ENCODE data around the gene EMP2.
"Not testable (repeated sequence)": the region's sequence is repeated elsewhere in the genome, so short reads cannot be mapped to it uniquely, and the experiment has no call there.

The EMP2 gene

DNA sequence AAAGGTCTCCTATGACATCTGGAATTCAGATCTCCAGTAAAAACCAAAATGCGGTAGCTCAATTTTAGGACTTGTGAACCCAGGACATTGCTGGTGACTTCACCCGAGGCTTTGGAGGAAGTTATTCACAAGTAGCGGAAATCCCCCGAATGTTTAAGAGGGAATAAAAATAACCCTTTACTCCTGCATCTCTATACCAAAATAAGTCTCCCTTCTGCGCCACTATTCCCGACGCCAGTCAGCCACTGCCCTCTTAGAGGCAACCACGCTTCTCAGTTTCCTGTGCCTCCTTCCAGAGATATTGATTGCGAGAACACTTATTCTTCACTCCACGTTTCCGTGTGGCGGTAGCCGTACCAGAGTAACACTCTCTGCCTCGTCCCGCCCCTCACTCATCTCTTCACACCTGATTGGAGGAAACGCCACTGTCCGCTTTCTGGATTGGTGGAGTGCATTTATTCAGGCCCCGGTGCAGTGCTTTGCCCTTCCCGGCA is 27.4 kb downstream of the EMP2 start:
- in situ Hi-C loops (cut with MboI; ENCODE audit: low sequenced_read_pairs), result no loop called here

DNA sequence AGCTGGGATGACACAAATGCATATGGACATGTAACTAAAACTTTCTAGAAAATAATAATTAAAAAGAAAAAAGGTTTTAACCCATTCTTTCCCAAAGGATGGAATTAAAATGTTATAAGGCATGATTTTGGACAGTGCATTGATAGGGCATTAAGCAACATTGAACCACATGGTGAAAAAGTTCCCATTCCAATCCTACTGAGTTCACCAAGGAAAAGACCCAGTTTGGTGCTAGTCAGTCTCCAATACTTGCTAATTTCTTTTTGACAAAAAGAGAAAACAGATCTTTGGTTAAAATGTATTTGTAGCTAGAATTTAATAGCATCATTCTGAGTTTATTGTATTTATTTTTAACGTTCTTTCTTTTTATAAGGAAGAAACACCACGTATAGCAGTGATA is 28.1 kb downstream of the EMP2 start:
- in situ Hi-C loops (cut with MboI; ENCODE audit: low sequenced_read_pairs), result no loop called here

DNA sequence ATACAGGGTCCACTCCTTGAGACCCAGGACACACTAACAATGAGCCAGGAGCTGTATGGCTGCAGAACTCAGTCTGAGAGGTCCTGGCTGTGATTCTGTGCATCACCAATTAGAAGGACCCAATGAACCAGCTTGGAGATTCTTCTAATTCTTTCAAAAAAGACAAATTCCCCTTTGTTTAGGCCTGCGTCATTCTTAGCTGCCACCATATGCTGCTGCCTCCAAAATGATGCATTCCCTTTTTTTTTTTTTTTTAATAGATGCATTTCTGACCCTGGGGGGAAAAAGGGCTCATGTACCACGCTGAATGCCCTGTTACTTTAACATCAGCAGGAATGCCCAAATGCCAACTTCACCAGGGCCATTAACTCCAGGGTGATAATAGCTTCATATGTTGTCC is 28.5 kb downstream of the EMP2 start:
- in situ Hi-C loops (cut with MboI; ENCODE audit: low sequenced_read_pairs), result no loop called here

DNA sequence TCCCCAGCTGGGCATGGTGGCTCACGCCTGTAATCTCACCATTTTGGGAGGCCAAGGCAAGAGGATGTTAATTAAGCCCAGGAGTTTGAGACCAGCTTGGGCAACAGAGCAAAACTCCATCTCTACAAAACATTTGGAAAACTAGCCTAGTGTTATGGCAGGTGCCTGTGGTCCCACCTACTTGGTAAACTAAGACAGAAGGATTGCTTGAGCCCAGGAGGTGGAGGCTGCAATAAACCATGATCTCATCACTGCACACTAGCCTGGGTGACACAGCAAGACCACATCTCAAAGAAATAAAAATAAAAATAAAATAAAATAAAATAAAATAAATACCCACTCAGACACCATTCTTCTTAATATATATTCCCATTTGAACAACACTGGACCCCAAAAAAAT is 32.0 kb downstream of the EMP2 start:
- in situ Hi-C loops (cut with MboI; ENCODE audit: low sequenced_read_pairs), result no loop called here

DNA sequence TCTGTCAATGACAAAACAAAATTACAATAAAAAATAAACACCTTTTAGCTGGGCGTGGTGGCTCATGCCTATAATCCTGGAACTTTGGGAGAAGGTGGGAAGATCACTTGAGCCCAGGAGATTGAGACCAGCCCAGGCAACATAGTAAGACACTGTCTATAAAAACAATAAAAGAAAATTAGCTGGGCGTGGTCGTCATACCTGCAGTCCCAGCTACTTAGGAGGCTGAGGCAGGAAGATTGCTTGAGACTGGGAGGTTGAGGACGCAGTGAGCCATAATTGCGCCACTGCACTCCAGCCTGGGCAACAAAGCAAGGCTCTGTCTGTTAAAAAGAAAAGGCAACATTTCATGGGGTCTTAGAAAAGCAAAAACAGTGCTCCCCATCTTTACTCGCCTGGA is 32.7 kb downstream of the EMP2 start:
- in situ Hi-C loops (cut with MboI; ENCODE audit: low sequenced_read_pairs), result no loop called here

DNA sequence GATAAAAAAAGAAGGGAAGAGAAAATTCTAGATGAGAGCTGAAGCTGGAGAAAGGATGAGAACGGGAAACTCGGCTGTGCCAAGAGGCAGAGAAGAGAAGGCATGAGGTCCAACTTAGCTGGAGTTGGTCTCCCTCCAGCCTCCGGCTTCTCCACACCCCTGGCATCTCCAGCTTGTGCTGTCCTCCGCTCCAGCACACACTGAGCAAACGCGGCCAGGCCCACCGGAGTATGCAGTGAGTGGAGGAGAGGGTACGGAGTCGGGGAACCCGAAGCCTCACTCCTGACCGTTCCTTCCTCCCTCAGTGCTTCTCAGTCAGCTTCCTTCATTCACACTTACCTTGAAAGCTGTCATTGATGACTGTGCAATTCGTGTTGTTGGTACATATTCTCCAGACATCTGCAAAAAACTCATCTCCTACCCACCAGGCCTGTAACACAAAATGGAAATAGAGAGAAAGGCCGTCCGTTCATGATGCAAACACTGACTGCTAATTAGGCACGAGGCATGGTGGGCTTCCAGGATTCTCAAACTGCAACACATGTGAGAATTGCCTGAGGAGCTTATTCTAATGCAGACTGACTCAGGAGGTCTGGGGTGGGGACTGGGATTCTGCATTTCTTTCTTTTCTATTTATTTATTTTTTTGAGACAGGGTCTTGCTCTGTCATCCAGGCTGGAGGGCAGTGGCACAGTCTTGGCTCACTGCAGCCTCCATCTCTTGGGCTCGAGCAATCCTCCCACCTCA is 37.0 kb downstream of the EMP2 start:
- in situ Hi-C loops (cut with MboI; ENCODE audit: low sequenced_read_pairs), result no loop called here

DNA sequence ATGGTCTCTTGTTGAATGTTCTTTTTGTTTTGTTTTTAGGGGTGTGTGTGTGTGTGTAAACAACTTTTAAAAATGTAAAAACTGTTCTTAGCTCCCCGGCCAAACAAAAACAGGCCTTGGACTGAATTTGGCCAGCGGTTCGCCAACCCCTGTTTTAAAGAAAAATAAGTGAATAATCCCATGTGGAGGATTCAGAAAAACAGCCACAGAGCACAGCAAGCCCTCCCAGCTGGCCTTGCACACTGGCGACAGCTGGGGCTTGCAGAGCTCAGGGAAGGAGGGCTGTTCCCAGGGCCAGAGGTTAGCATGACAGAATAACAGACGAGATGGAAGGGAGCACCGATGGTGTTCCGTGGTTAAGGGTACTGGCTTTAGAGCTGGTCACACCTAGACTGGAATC is 39.0 kb downstream of the EMP2 start:
- in situ Hi-C loops (cut with MboI; ENCODE audit: low sequenced_read_pairs), result no loop called here

DNA sequence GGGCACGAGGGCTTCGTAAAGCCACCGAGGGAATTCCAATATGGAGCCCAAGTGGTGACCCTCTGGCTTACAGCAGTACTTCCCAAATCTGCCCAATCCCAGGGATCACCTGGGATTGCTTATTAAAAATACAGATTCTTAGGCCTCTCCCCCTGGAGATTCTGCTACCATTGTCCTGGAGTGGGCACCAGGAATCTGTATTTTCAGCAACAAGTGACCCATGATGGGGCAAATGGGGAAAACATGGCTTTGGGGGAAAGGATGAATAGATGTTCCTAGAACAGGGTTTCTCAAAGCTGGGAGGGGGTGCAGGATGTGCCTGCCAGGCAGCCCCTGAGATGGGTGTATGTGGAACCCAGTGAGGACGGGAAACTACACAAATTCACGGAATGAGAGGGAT is 40.6 kb downstream of the EMP2 start:
- in situ Hi-C loops (cut with MboI; ENCODE audit: low sequenced_read_pairs), result no loop called here

DNA sequence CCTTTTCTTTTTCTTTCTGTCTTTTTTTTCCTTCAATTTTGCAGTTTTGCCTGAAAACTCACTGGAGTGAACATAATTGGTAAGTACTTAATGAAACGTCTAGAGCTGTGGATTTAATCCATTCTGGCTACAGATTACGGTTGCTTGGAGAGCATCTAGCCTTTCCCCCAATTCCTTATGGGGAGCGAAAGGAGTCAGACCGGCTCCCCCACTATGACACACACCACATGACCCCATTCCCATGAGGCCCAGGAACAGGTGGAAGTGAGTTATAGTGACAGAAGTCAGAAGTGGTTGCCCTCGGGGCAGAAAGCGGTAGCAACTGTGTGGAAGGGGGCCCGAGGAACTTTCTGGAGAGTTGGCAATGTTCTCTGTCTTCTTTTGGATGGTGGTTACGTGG is 41.2 kb downstream of the EMP2 start:
- in situ Hi-C loops (cut with MboI; ENCODE audit: low sequenced_read_pairs), result no loop called here

DNA sequence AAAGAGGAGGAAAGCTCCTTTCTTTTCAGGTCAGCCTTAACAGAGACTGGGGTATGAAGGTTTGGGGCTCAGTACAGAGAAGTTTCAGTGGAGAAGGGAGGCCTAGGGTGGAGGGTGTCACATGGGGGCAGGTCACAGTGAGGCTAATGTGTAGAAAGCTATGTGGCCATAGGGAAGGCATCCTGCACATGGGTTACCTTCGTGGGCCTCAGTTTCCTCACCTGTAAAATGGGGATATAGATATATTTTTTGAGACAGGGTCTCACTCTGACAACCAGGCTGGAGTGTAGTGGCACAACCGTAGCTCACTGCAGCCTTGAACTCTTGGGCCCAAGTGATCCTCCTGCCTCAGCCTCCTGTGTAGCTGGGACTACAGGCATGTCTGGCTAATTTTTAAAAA is 41.8 kb downstream of the EMP2 start:
- in situ Hi-C loops (cut with MboI; ENCODE audit: low sequenced_read_pairs), result no loop called here

DNA sequence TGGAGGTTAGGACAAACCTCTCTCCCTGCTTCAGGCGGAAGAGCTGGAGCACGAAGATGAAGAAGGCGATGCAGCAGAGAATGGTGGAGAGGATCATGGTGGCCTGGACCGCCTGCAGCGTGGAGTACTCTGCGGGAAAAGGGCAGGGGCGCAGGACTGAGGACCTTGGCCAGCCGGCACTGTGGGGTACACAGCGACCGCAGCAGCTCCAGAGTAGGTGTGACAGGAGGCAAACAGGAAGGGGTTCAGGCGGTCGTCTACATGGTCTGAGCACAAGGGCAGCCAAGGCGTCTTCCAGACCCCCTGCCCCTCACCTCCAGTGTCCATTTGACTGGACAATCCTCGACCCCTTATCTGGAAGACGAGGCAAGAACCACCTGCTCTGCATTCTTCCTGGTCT is 42.5 kb downstream of the EMP2 start:
- in situ Hi-C loops (cut with MboI; ENCODE audit: low sequenced_read_pairs), result no loop called here

DNA sequence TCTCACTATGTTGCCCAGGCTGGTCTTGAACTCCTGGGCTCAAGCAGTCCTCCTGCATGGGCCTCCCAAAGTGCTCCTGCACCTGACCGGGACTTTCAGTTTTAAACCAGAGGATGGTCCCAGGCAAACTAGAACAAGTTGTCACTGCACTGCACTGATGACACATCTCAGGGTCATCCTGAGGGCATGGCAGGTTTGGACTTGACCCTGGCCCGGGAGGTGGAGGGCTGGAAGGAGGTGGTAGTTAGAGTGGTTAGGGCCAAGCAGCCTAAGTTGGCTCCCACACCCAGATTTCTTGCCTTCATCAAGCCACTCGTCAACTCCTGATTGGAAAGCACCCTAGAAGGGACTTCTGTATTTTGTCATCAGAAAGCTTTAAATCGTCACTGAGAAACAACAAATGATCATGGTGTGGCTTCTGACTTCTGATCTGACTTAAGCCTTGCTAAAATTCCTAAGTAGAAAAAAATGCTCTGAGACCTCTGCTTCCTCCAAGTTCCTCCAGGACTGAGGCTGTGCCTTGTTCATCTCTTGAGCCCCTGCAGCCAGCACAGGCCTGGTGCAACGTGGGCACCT is 43.5 kb downstream of the EMP2 start:
- in situ Hi-C loops (cut with MboI; ENCODE audit: low sequenced_read_pairs), result no loop called here

DNA sequence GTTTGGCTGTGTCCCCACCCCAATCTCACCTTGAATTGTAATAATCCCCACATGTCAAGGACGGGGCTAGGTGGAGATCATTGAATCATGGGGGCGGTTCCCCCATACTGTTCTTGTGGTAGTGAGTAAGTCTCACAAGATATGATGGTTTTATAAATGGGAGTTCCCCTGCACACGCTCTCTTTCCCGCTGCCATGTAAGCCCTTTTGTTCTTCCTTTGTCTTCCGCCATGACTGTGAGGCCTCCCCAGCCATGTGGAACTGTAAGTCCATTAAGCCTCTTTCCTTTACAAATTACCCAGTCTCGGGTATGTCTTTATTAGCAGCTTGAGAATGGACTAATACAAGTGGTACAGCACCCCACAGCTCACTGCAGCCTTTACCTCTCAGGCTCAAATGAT is 44.1 kb downstream of the EMP2 start:
- in situ Hi-C loops (cut with MboI; ENCODE audit: low sequenced_read_pairs), result not testable (repeated sequence)

DNA sequence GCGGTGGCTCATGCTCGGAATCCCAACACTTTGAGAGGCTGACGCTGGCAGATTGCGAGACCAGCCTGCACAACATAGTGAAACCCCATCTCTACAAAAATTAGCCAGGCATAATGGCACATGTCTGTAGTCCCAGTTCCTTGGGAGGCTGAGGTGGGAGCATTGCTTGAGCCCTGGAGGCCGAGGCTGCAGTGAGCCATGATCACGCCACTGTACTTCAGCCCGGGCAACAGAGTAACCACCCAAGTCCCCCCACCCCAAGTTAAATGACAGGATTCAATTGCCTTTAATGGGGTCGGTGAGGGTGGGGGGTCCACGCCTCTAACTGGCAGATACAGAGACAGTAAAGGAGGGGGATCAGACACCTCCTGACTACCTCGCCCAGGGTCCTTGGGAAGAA is 44.9 kb downstream of the EMP2 start:
- in situ Hi-C loops (cut with MboI; ENCODE audit: low sequenced_read_pairs), result no loop called here

DNA sequence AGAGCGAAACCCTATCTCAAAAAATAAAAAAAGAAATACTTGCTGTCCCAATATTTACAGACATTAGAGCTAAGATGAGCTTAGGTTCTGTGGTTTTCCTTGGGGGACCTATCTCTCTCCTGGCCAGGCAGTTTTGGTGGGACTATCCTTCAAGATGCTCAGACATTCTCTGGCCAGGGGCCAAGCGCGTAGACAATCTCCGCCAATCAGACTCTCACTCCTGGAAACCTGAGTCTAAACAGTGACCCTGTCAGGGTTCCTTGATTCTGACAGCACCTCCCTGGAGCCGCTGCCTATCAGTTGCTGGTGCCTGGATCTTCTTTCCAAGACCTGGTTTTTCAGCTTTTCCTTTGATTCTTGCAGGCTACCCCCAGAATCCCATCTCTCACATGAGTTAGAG is 45.6 kb downstream of the EMP2 start:
- in situ Hi-C loops (cut with MboI; ENCODE audit: low sequenced_read_pairs), result no loop called here

DNA sequence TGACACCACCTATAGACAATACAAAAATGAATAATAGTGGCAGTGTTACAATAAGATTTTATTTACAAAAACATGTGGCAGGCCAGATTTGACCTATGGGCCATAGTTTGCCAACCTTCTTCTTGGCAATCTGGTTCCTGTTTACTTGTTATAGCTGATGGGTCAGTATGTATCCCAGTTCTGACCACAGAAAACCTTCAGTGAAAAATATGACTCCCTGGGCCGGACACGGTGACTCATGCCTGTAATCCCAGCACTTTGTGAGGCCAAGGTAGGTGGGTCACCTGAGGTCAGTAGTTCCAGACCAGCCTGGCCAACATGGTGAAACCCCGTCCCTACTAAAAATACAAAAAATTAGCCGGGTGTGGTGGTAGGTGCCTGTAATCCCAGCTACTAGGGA is 46.8 kb downstream of the EMP2 start:
- in situ Hi-C loops (cut with MboI; ENCODE audit: low sequenced_read_pairs), result not testable (repeated sequence)

DNA sequence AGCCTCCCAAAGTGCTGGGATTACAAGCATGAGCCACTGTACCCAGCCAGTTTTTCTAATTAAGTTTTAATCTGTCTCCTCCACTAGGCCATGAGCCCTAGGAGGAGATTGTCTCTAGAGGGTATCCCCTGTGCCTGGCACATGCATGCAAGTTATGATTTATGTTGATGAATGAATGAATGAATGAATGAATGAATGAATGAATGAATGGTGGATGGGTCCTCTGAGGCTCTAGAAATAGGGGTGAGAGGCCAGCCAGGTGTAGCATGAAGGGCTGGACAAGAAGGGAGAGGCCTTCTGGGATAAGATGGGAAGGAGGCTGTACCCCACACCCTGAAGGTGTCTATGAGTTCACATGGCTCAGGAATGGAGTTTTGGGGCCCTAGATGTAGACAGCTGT is 48.8 kb downstream of the EMP2 start:
- in situ Hi-C loops (cut with MboI; ENCODE audit: low sequenced_read_pairs), result no loop called here

DNA sequence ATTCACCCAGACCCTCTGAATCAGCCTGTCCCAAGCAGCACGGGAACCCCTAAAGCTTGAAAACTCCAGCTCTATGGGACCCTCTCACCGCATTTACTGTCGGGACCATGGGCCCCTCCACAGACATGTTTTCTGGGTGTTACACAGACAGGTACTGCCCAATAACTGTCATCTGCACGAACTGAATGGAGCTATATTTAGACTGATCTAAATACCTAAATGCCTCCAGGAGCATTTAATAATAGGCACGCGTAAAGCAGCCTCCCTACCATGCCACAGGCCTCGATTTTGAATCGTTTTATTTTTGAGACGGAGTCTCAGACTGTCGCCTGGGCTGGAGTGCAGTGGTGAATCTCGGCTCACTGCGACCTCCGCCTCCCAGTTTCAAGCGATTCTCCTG is 49.7 kb downstream of the EMP2 start:
- in situ Hi-C loops (cut with MboI; ENCODE audit: low sequenced_read_pairs), result no loop called here

DNA sequence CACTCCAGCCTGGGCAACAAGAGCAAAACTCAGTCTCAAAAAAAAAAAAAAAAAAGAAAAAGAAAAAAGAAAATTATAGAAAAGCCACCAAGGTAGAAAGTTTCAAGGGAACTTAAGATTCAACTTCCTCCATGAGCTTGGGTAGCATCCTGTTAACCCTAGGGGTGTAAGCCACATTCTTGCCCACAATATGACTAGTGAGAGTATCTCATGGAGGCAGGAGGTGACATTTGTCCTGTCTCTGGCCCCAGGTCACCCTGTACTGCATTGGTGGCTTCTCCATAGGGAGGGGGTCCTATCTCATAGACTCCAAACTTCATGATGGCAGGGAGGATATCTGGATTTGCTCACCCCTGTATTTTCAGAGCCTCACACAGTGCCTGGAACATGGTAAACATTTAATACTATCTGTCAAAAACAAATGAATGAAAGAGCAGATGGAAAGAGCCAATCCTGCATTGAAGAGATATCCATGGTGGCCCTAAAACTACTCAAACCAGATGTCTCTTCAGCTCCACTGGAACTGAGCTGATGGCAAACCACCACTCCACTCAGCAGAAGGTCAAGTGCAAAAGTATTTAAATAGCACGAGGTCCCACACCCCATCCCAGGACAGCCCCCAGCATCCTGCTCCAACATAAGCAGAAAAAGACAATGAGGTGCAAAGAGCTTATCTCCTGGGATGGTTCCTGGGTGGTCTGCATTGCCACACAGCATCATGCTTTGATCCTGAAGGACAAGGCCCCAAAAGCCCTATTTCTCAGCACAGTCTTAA is 50.3 kb downstream of the EMP2 start:
- in situ Hi-C loops (cut with MboI; ENCODE audit: low sequenced_read_pairs), result no loop called here

DNA sequence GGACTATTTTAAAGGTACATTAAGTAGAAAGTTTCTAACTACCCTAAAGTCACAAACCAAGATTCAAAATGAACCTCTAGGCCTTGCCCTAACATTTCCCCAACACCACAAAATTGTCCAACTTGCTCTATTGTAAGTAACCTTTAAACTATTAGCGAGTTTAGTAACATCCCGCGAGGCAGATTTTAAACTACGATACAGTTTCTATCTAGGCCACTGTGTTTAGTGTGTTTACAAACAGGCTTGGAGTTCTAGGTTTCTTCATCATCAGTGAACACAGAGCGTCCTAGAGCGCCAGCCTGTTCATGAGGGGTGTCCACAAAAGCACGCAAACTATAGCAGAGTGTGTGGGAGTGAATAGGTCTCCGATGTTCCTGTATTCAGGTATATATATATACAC is 51.8 kb downstream of the EMP2 start:
- in situ Hi-C loops (cut with MboI; ENCODE audit: low sequenced_read_pairs), result no loop called here

DNA sequence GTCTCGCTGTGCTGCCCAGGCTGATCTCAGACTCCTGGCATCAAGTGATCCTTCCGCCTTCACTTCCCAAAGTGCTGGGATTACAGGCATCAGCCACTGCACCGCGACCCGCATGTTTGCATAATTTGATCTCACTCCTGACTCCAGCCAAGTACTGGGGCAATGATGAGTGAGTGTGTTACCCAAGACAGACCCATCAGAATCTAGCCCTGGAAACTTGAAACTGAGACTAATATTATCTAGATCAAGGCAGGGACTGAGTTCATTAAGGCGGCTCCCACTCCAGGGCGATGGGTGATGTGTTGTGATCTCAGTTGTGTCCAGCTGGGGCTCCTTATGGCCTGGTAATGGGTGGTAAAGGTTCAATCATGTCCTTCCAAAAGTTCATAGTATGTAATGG is 53.4 kb downstream of the EMP2 start:
- in situ Hi-C loops (cut with MboI; ENCODE audit: low sequenced_read_pairs), result no loop called here

DNA sequence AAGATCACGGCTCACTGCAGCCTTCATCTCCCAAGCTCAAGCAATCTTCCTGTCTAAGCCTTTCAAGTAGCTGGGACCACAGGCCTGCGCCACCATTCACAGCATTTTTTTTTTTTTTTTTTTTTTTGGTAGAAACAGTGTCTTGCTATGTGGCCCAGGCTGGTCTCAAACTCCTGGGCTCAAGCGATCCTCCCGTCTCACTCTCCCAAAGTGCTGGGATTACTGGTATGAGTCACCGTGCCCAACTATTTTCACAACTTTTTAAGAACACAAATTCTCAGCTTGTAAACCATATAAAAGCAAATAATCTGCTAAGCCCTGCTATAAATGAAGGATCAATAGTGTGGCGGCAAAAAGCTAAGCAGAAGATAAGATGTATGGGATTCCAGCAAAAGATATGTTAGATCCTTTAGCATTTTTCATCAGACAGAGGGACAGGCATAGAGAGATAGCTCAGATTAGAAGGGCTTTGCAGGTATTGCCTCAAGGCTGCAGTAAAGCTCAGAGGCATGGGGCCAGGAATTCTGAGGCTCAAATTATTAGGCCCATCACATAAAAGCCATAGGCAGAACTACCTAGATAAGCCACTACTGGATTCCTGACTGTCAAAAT is 55.1 kb downstream of the EMP2 start:
- in situ Hi-C loops (cut with MboI; ENCODE audit: low sequenced_read_pairs), result no loop called here

Measured in HL-60/S4 treated with retinoic acid at 250 ng/mL for 4 days and 3 days (cell line).